ENCODE results near the gene PDXDC1. TPM values are rescaled to one million over a fixed set of nuclear protein-coding genes. Genes with fewer than 3 reads are reported as not detected.
A peak's percentile ranks its signal among the peaks of the same experiment; 100 is the strongest.
"Not testable (repeated sequence)": the region's sequence is repeated elsewhere in the genome, so short reads cannot be mapped to it uniquely, and the experiment has no call there.

The PDXDC1 gene, protein sequence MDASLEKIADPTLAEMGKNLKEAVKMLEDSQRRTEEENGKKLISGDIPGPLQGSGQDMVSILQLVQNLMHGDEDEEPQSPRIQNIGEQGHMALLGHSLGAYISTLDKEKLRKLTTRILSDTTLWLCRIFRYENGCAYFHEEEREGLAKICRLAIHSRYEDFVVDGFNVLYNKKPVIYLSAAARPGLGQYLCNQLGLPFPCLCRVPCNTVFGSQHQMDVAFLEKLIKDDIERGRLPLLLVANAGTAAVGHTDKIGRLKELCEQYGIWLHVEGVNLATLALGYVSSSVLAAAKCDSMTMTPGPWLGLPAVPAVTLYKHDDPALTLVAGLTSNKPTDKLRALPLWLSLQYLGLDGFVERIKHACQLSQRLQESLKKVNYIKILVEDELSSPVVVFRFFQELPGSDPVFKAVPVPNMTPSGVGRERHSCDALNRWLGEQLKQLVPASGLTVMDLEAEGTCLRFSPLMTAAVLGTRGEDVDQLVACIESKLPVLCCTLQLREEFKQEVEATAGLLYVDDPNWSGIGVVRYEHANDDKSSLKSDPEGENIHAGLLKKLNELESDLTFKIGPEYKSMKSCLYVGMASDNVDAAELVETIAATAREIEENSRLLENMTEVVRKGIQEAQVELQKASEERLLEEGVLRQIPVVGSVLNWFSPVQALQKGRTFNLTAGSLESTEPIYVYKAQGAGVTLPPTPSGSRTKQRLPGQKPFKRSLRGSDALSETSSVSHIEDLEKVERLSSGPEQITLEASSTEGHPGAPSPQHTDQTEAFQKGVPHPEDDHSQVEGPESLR
- 10 to 100 TPM; 72.7 to 88.2 (median 75.1) TPM for total RNA-seq
- total RNA-seq (2013) = 53.1 TPM

DNA sequence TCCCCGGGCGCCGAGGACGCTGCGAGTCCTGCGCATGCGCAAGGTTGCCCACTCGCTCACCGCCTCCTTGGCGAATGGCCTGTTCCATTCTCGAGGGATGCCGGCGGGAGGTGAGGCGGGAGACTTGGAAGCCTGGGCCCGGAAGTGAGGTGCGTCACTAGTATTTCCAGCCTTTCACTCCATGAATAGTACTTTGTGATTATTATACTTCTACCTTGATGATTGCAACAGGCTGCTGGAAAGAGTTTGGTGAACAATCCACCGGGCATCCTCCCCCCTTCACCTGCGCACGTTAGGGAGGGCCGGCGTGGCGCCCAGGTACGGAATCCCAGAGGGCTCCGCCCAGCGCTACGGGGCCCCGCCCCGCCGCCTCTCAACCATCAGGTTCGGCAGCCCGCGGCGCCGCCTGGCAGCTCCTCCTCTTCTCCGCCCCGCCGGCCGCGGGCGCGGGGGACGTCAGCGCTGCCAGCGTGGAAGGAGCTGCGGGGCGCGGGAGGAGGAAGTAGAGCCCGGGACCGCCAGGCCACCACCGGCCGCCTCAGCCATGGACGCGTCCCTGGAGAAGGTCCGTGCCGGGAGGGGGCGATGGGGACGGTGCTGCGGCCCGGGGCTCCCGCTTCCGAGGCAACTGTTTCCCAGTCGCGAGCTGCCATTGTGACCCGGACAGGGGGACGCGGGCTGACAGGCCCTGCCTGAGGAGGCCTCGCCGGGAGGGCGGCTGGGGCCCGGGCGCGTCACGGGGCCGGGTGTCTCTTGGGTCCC, at the start of gene PDXDC1:
Gene PDXDC1, plus strand, starts transcription at position 371 of the 762 bp plus-strand sequence. Its CDS starts 174 bp downstream, at position 545.
- H3K36me3 Mint-ChIP-seq; H3K27me3 ChIP-seq (ENCODE audit: control insufficient read depth, insufficient read depth, low read length); H3K36me3 ChIP-seq (ENCODE audit: control insufficient read depth, insufficient read depth, low read length); H3K9me3 ChIP-seq (ENCODE audit: control insufficient read depth, insufficient read depth, low read length); intact Hi-C loops (cut with micrococcal nuclease); H3K9me3 Mint-ChIP-seq; H3K27me3 Mint-ChIP-seq (ENCODE audit: low read depth in 2 of 2): not testable (repeated sequence)
- 0% methylated on average over 63 of the region's 74 CpGs for WGBS (ENCODE audit: insufficient coverage)
- ATAC-seq = peak; percentile 93 to 98 (median 94)
- Mint-ChIP-seq H3K4me1 (peaks cover 9 to 12% of the 10 kb centered on the region in 2 donors), H3K27ac (peak within 1 kb of the TSS; percentile 77 to 84), H3K4me3 (peak within 1 kb of the TSS; percentile 85)
- DNase-seq = peak; percentile 93 to 99
- H3K4me1 ChIP-seq (ENCODE audit: control insufficient read depth, insufficient read depth, low read length) = peaks cover 18% of the 10 kb centered on the region
- H3K27ac ChIP-seq (ENCODE audit: low read length) = peak within 1 kb of the TSS; percentile 87
- H3K4me3 ChIP-seq (ENCODE audit: low read length) = peak within 1 kb of the TSS; percentile 83

DNA sequence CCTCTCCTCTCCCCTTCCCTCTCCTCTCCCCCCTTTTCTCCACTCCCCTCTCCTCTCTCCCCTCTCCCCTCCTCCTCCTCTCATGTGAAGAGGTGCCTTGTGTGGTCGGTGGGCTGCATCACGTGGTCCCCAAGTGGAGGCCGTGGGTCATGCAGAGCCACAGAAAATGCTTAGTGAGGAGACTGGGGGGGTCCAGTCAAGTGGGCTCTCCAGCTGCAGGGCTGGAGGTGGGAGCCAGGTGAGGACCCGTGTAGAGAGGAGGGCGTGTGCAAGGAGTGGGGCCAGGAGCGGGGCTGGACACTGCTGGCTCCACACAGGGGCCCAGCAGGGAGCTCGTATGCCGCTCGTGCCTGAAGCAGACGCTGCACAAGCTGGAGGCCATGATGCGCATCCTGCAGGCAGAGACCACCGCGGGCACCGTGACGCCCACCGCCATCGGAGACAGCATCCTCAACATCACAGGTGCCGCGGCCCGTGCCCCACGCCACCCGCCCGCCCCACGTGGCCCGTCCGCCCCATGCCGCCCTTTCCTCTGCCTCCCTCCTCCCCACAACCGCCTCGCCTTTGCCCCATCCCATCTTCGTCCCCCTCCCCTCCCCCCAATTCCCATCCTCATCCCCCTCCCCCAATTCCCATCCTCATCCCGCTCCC, 46.6 kb upstream of the PDXDC1 start:
- WGBS (ENCODE audit: insufficient coverage) = 71% methylated on average over 4 of the region's 31 CpGs
- H3K27ac ChIP-seq (ENCODE audit: low read length); H3K9me3 Mint-ChIP-seq; H3K4me3 ChIP-seq (ENCODE audit: low read length); H3K36me3 ChIP-seq (ENCODE audit: control insufficient read depth, insufficient read depth, low read length); H3K4me3 Mint-ChIP-seq; H3K36me3 Mint-ChIP-seq; H3K4me1 ChIP-seq (ENCODE audit: control insufficient read depth, insufficient read depth, low read length); intact Hi-C loops (cut with micrococcal nuclease); H3K4me1 Mint-ChIP-seq; H3K27me3 ChIP-seq (ENCODE audit: control insufficient read depth, insufficient read depth, low read length); H3K27me3 Mint-ChIP-seq (ENCODE audit: low read depth in 2 of 2); H3K9me3 ChIP-seq (ENCODE audit: control insufficient read depth, insufficient read depth, low read length): not testable (repeated sequence)
- ATAC-seq (peak in 2 of 3 donors; percentile 26 to 48), DNase-seq (peak in 1 of 2 donors; percentile 9)
- peak overlapping the region in 1 of 2 donors; percentile 44 for H3K27ac Mint-ChIP-seq

DNA sequence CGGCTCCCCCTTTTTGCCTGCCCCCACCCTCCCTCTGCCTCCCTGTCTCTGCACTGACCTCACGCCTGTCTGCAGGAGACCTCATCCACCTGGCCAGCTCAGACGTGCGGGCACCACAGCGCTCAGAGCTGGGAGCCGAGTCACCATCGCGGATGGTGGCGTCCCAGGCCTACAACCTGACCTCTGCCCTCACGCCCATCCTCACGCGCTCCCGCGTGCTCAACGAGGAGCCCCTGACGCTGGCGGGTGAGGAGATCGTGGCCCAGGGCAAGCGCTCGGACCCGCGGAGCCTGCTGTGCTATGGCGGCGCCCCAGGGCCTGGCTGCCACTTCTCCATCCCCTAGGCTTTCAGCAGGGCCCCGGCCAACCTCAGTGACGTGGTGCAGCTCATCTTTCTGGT, 45.6 kb upstream of the PDXDC1 start:
- H3K36me3 ChIP-seq (ENCODE audit: control insufficient read depth, insufficient read depth, low read length); DNase-seq; H3K36me3 Mint-ChIP-seq; intact Hi-C loops (cut with micrococcal nuclease); H3K27me3 Mint-ChIP-seq (ENCODE audit: low read depth in 2 of 2); H3K4me3 Mint-ChIP-seq; H3K9me3 ChIP-seq (ENCODE audit: control insufficient read depth, insufficient read depth, low read length); H3K9me3 Mint-ChIP-seq; ATAC-seq; H3K4me1 ChIP-seq (ENCODE audit: control insufficient read depth, insufficient read depth, low read length); H3K27ac ChIP-seq (ENCODE audit: low read length); H3K27me3 ChIP-seq (ENCODE audit: control insufficient read depth, insufficient read depth, low read length); H3K4me3 ChIP-seq (ENCODE audit: low read length); H3K4me1 Mint-ChIP-seq; H3K27ac Mint-ChIP-seq: not testable (repeated sequence)
- 84% methylated on average over 9 of the region's 26 CpGs for WGBS (ENCODE audit: insufficient coverage)

DNA sequence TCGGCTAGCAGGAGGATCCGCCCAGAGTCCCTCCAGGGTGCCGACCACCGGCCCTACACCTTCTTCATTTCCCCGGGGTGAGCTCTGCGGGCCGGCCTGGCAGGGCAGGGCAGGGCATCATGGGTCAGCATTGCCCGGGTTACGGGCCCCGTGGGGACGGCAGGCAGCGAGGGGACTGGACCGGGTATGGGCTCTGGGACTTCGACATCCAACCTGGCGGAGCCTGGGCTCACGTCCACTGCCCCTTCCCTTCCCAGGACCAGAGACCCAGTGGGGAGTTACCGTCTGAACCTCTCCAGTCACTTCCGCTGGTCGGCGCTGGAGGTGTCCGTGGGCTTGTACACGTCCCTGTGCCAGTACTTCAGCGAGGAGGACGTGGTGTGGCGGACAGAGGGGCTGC, 44.6 kb upstream of the PDXDC1 start:
- H3K27ac Mint-ChIP-seq; H3K4me1 Mint-ChIP-seq; intact Hi-C loops (cut with micrococcal nuclease); H3K9me3 Mint-ChIP-seq; H3K4me1 ChIP-seq (ENCODE audit: control insufficient read depth, insufficient read depth, low read length); H3K36me3 ChIP-seq (ENCODE audit: control insufficient read depth, insufficient read depth, low read length); H3K27ac ChIP-seq (ENCODE audit: low read length); ATAC-seq; DNase-seq; H3K27me3 Mint-ChIP-seq (ENCODE audit: low read depth in 2 of 2); H3K4me3 ChIP-seq (ENCODE audit: low read length); H3K9me3 ChIP-seq (ENCODE audit: control insufficient read depth, insufficient read depth, low read length); H3K36me3 Mint-ChIP-seq; H3K27me3 ChIP-seq (ENCODE audit: control insufficient read depth, insufficient read depth, low read length); H3K4me3 Mint-ChIP-seq: not testable (repeated sequence)
- 90% methylated on average over 4 of the region's 25 CpGs for WGBS (ENCODE audit: insufficient coverage)

DNA sequence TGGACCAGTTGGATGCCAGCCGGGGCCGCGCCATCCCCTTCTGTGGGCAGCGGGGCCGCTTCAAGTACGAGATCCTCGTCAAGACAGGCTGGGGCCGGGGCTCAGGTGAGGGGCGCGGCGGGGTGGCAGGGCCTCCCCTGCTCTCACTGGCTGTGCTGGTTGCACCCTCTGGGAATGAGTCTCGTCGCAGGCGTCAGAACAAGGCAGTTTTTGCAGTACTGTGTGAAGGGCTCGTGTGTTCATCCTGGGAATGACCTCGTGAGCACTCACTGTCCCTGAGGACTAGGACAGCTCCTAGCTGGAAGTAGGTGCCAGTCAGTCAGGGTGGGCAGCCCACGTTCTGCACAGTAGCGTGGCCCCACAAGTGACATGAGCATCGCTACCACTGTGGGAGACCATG, 43.9 kb upstream of the PDXDC1 start:
- H3K27ac ChIP-seq (ENCODE audit: low read length); DNase-seq; H3K9me3 ChIP-seq (ENCODE audit: control insufficient read depth, insufficient read depth, low read length); H3K4me3 Mint-ChIP-seq; H3K36me3 Mint-ChIP-seq; H3K27me3 ChIP-seq (ENCODE audit: control insufficient read depth, insufficient read depth, low read length); H3K9me3 Mint-ChIP-seq; ATAC-seq; H3K4me1 Mint-ChIP-seq; H3K27ac Mint-ChIP-seq; intact Hi-C loops (cut with micrococcal nuclease); H3K27me3 Mint-ChIP-seq (ENCODE audit: low read depth in 2 of 2); H3K4me1 ChIP-seq (ENCODE audit: control insufficient read depth, insufficient read depth, low read length); H3K4me3 ChIP-seq (ENCODE audit: low read length); H3K36me3 ChIP-seq (ENCODE audit: control insufficient read depth, insufficient read depth, low read length): not testable (repeated sequence)
- 91% methylated on average over 6 of the region's 19 CpGs for WGBS (ENCODE audit: insufficient coverage)

GRCh38 chr16:14932581-14933375, 42.0 kb upstream of the PDXDC1 start:
- H3K4me3 ChIP-seq (ENCODE audit: low read length); DNase-seq; H3K4me1 ChIP-seq (ENCODE audit: control insufficient read depth, insufficient read depth, low read length); H3K9me3 Mint-ChIP-seq; H3K27me3 Mint-ChIP-seq (ENCODE audit: low read depth in 2 of 2); ATAC-seq; intact Hi-C loops (cut with micrococcal nuclease); H3K27ac Mint-ChIP-seq; H3K9me3 ChIP-seq (ENCODE audit: control insufficient read depth, insufficient read depth, low read length); H3K27ac ChIP-seq (ENCODE audit: low read length); H3K36me3 Mint-ChIP-seq; H3K27me3 ChIP-seq (ENCODE audit: control insufficient read depth, insufficient read depth, low read length); H3K4me1 Mint-ChIP-seq; H3K36me3 ChIP-seq (ENCODE audit: control insufficient read depth, insufficient read depth, low read length); H3K4me3 Mint-ChIP-seq: not testable (repeated sequence)
- 99% methylated on average over 13 of the region's 47 CpGs for WGBS (ENCODE audit: insufficient coverage)

GRCh38 chr16:14937143-14937542, 37.7 kb upstream of the PDXDC1 start, which contains the start of gene NPIPA1:
Gene NPIPA1, plus strand, starts transcription at chr16:14937443. Its CDS starts 0 bp downstream, at chr16:14937443.
- H3K27ac ChIP-seq (ENCODE audit: low read length); H3K27me3 ChIP-seq (ENCODE audit: control insufficient read depth, insufficient read depth, low read length); H3K36me3 ChIP-seq (ENCODE audit: control insufficient read depth, insufficient read depth, low read length); H3K4me3 Mint-ChIP-seq; intact Hi-C loops (cut with micrococcal nuclease); H3K27me3 Mint-ChIP-seq (ENCODE audit: low read depth in 2 of 2); H3K9me3 Mint-ChIP-seq; H3K4me1 Mint-ChIP-seq; H3K4me1 ChIP-seq (ENCODE audit: control insufficient read depth, insufficient read depth, low read length); ATAC-seq; H3K4me3 ChIP-seq (ENCODE audit: low read length); DNase-seq; H3K9me3 ChIP-seq (ENCODE audit: control insufficient read depth, insufficient read depth, low read length); H3K27ac Mint-ChIP-seq; H3K36me3 Mint-ChIP-seq: not testable (repeated sequence)
- WGBS (ENCODE audit: insufficient coverage) = no CpG with 5 or more reads among the region's 4 CpGs

All from natural killer cell (primary cell).